OCI-LY7 (cell line): ENCODE data around the gene CHST6. TPM values are rescaled to one million over a fixed set of nuclear protein-coding genes. Genes with fewer than 3 reads are reported as not detected.

Source experiments
- BruUV-seq: library from RNA; stranded (reverse); fragments of 400-500 nt; replicated peaks from 2 replicates; lab custom pipeline; 2021; lab: Mats Ljungman, UMichigan
- CTCF ChIA-PET: fragments of 300-600 bp; sonication (Branson Sonifier 250); formaldehyde crosslinking; loops from one replicate; lab custom pipeline; 2022; ENCODE audit warnings: antibody characterized with exemption; ENCODE audit not compliant: unreplicated experiment; lab: Charles Lee
- POLR2A ChIA-PET: fragments of 300-600 bp; sonication (Branson Sonifier 250); formaldehyde crosslinking; loops from one replicate; lab custom pipeline; 2022; ENCODE audit warnings: antibody characterized with exemption; lab: Charles Lee
- DNase-seq: peaks from one replicate; pipeline ENCODE4 v3.0.0-alpha.2; 2015; ENCODE audit warnings: low spot score
- H2AFZ ChIP-seq: fragments of 200-600 bp; sonication (generic), shearing (Covaris generic); 2 replicates; pipeline ENCODE4 v1.6.1; 2014; ENCODE audit warnings: mild to moderate bottlenecking, antibody characterized with exemption, low read length, moderate library complexity
- H3K27ac ChIP-seq: fragments of 200-600 bp; sonication (generic); 2 replicates; pipeline ENCODE4 v1.5.1; 2014; ENCODE audit warnings: mixed run types, low read depth, mild to moderate bottlenecking, moderate library complexity, low read length, inconsistent platforms; ENCODE audit not compliant: poor library complexity, severe bottlenecking
- H3K36me3 ChIP-seq: fragments of 200-600 bp; sonication (generic); 2 replicates; pipeline ENCODE4 v1.6.1; 2014; ENCODE audit warnings: mild to moderate bottlenecking, antibody characterized with exemption, low read length, moderate library complexity, mixed read lengths; ENCODE audit not compliant: insufficient read depth
- H3K4me1 ChIP-seq: fragments of 200-600 bp; sonication (generic); 2 replicates; pipeline ENCODE4 v1.5.1; 2014; ENCODE audit warnings: mild to moderate bottlenecking, low read length; ENCODE audit not compliant: insufficient read depth, poor library complexity, severe bottlenecking
- H3K4me2 ChIP-seq: fragments of 200-600 bp; sonication (generic); 2 replicates; pipeline ENCODE4 v1.6.1; 2014; ENCODE audit warnings: mild to moderate bottlenecking, low read length
- H3K4me3 ChIP-seq: fragments of 200-600 bp; sonication (generic); 2 replicates; pipeline ENCODE4 v1.5.1; 2014; ENCODE audit warnings: mild to moderate bottlenecking, low read depth, low read length; ENCODE audit not compliant: poor library complexity, severe bottlenecking
- H3K79me2 ChIP-seq: fragments of 200-600 bp; sonication (generic); 2 replicates; pipeline ENCODE4 v1.6.1; 2016; ENCODE audit warnings: low read depth, mild to moderate bottlenecking, low read length, moderate library complexity, mixed read lengths; ENCODE audit not compliant: insufficient read depth
- H3K9me2 ChIP-seq: fragments of 200-600 bp; sonication (generic); 2 replicates; pipeline ENCODE4 v1.6.1; 2016; ENCODE audit warnings: mild to moderate bottlenecking, low read length, mixed read lengths; ENCODE audit not compliant: insufficient read depth
- H3K9me3 ChIP-seq: fragments of 200-600 bp; sonication (generic); 2 replicates; pipeline ENCODE4 v1.6.1; 2014; ENCODE audit warnings: mild to moderate bottlenecking, mixed run types, low read length, mixed read lengths
- H4K20me1 ChIP-seq: fragments of 200-600 bp; sonication (generic); 2 replicates; pipeline ENCODE4 v1.6.1; 2014; ENCODE audit warnings: mild to moderate bottlenecking, antibody characterized with exemption, low read length, moderate library complexity, mixed read lengths; ENCODE audit not compliant: insufficient read depth
- CTCF ChIP-seq: fragments of 200-600 bp; sonication (generic); conservative IDR thresholded peaks from 2 replicates; pipeline ENCODE4 v1.5.1; 2014; ENCODE audit warnings: mild to moderate bottlenecking, antibody characterized with exemption, low read length, moderate library complexity, mixed read lengths
- EZH2phosphoT487 ChIP-seq: fragments of 200-600 bp; sonication (generic); IDR thresholded peaks from 2 replicates; pipeline ENCODE4 v1.6.1; 2018; ENCODE audit warnings: low read depth, borderline replicate concordance, mild to moderate bottlenecking, mixed run types, antibody characterized with exemption, low read length, moderate library complexity, mixed read lengths
- intact Hi-C: fragments of 100-400 bp; cut with micrococcal nuclease; formaldehyde crosslinking; loops from one replicate; pipeline ENCODE4 v1.10.0; 2022; ENCODE audit not compliant: unreplicated experiment
- total RNA-seq, 2 experiments: library from RNA; depleted of rRNA in 1 of 2; stranded (reverse); fragments of >200 nt in 1 of 2; shearing (Covaris generic) in 1 of 2; gene quantifications; 2 replicates each; pipeline ENCODE4 v1.2.3, GENCODE V29; 2014 to 2022

The CHST6 gene
- total RNA-seq, 2 experiments from 2014 or later = 0.06 TPM; not detected in 1

GRCh38 chr16:75482434-75483205, 12.6 kb downstream of the CHST6 start:
- Histone ChIP-seq H3K27ac (no peak overlapping the region), H3K36me3 (no peaks in the 10 kb centered on the region), H3K9me3 (no peaks in the 10 kb centered on the region), H4K20me1 (no peaks in the 10 kb centered on the region), H3K4me2 (no peak overlapping the region), H3K4me3 (no peak overlapping the region), H3K9me2 (no peaks in the 10 kb centered on the region), H3K79me2 (no peaks in the 10 kb centered on the region), H3K4me1 (peaks cover 6% of the 10 kb centered on the region), H2AFZ (no peak overlapping the region)
- CTCF ChIA-PET = no interaction called here
- intact Hi-C loops = no loop called here
- no TSS peak for BruUV-seq
- no peak for DNase-seq
- POLR2A ChIA-PET = interaction anchor here (0.6 kb wide), 2 partner anchors 32 to 71 kb away, joined by 3 read pairs; no protein-coding TSS in a partner anchor
- TF ChIP-seq CTCF (no peak), EZH2phosphoT487 (no peak)

- H2AFZ ChIP-seq = no peak overlapping the region
- no peaks in the 10 kb centered on the region for H3K36me3 ChIP-seq
- H3K9me3 ChIP-seq = no peaks in the 10 kb centered on the region
- no peaks in the 10 kb centered on the region for H4K20me1 ChIP-seq
- POLR2A ChIA-PET = no interaction called here
- BruUV-seq = no TSS peak
- H3K79me2 ChIP-seq = no peaks in the 10 kb centered on the region
- CTCF ChIA-PET = no interaction called here
- no peaks in the 10 kb centered on the region for H3K9me2 ChIP-seq
- H3K4me2 ChIP-seq = no peak overlapping the region
- H3K4me1 ChIP-seq = peaks cover 6% of the 10 kb centered on the region
- no peak for DNase-seq
- no peak overlapping the region for H3K4me3 ChIP-seq
- TF ChIP-seq CTCF (no peak), EZH2phosphoT487 (no peak)
- H3K27ac ChIP-seq = no peak overlapping the region
- intact Hi-C loops = no loop called here
Observed at GRCh38 chr16:75481475-75481874, 13.8 kb downstream of the CHST6 start.

GRCh38 chr16:75479421-75479990, 15.7 kb downstream of the CHST6 start:
- TF ChIP-seq CTCF = no peak
- TF ChIP-seq EZH2phosphoT487 = no peak
- Histone ChIP-seq H3K79me2 (no peaks in the 10 kb centered on the region), H2AFZ (no peak overlapping the region), H3K9me3 (no peaks in the 10 kb centered on the region), H3K4me2 (no peak overlapping the region), H3K27ac (no peak overlapping the region), H3K36me3 (no peaks in the 10 kb centered on the region), H3K9me2 (no peaks in the 10 kb centered on the region), H3K4me1 (no peaks in the 10 kb centered on the region), H4K20me1 (no peaks in the 10 kb centered on the region), H3K4me3 (no peak overlapping the region)
- BruUV-seq = no TSS peak
- POLR2A ChIA-PET = no interaction called here
- CTCF ChIA-PET = no interaction called here
- intact Hi-C loops = no loop called here
- no peak for DNase-seq
